PFSK-1 (cell line): Measurements from ENCODE around the gene ZNF8.

Experiments used
- FOXP2 ChIP-seq: optimal IDR thresholded peaks from 2 replicates; pipeline ENCODE3; 2011; ENCODE audit warnings: borderline replicate concordance, control low read depth, inconsistent platforms; ENCODE audit not compliant: insufficient read depth; ENCODE audit errors: extremely low read length, extremely low read depth
- POLR2AphosphoS5 ChIP-seq: IDR thresholded peaks from 2 replicates; pipeline ENCODE4 v1.6.1; 2012; ENCODE audit warnings: low read depth, mild to moderate bottlenecking, control low read depth, low read length, moderate library complexity
- SIN3A ChIP-seq: IDR thresholded peaks from 2 replicates; pipeline ENCODE4 v1.6.1; 2012; ENCODE audit warnings: mild to moderate bottlenecking, low read length, moderate library complexity, borderline replicate concordance; ENCODE audit not compliant: insufficient read depth
- TAF1 ChIP-seq: IDR thresholded peaks from 2 replicates; pipeline ENCODE4 v1.6.1; 2012; ENCODE audit warnings: low read length, control low read depth, borderline replicate concordance; ENCODE audit not compliant: insufficient read depth
- TF ChIP-seq, protein P1 (sequence below), 2 experiments: IDR thresholded peaks; 2 replicates each; pipeline versions ENCODE4 v1.6.1 to v1.8.0; 2011 to 2012; ENCODE audit warnings: low read depth in 2 of 2, low read length in 2 of 2, control low read depth in 1 of 2, inconsistent platforms in 1 of 2, mild to moderate bottlenecking in 1 of 2, moderate library complexity in 1 of 2; ENCODE audit not compliant: insufficient read depth in 1 of 2

The ZNF8 gene

GRCh38 chr19:58294743-58295374 lies 16.1 kb downstream of the ZNF8 start:
- TF ChIP-seq TAF1 = no peak
- no peak for TF ChIP-seq POLR2AphosphoS5
- TF ChIP-seq FOXP2 = no peak
- TF ChIP-seq, protein P1, sequence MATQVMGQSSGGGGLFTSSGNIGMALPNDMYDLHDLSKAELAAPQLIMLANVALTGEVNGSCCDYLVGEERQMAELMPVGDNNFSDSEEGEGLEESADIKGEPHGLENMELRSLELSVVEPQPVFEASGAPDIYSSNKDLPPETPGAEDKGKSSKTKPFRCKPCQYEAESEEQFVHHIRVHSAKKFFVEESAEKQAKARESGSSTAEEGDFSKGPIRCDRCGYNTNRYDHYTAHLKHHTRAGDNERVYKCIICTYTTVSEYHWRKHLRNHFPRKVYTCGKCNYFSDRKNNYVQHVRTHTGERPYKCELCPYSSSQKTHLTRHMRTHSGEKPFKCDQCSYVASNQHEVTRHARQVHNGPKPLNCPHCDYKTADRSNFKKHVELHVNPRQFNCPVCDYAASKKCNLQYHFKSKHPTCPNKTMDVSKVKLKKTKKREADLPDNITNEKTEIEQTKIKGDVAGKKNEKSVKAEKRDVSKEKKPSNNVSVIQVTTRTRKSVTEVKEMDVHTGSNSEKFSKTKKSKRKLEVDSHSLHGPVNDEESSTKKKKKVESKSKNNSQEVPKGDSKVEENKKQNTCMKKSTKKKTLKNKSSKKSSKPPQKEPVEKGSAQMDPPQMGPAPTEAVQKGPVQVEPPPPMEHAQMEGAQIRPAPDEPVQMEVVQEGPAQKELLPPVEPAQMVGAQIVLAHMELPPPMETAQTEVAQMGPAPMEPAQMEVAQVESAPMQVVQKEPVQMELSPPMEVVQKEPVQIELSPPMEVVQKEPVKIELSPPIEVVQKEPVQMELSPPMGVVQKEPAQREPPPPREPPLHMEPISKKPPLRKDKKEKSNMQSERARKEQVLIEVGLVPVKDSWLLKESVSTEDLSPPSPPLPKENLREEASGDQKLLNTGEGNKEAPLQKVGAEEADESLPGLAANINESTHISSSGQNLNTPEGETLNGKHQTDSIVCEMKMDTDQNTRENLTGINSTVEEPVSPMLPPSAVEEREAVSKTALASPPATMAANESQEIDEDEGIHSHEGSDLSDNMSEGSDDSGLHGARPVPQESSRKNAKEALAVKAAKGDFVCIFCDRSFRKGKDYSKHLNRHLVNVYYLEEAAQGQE (IDR thresholded peaks at IDR 0.05; ENCODE audit: insufficient read depth in 1 of 2, low read depth in 2 of 2, low read length in 2 of 2) = no peak
- no peak for TF ChIP-seq SIN3A

- TF ChIP-seq SIN3A (no peak), POLR2AphosphoS5 (no peak), FOXP2 (no peak), TAF1 (no peak)
- TF ChIP-seq, protein P1 (IDR thresholded peaks at IDR 0.05; ENCODE audit: insufficient read depth in 1 of 2, low read depth in 2 of 2, low read length in 2 of 2) = no peak
Measured at GRCh38 chr19:58296104-58296503, 17.3 kb downstream of the ZNF8 start.

DNA sequence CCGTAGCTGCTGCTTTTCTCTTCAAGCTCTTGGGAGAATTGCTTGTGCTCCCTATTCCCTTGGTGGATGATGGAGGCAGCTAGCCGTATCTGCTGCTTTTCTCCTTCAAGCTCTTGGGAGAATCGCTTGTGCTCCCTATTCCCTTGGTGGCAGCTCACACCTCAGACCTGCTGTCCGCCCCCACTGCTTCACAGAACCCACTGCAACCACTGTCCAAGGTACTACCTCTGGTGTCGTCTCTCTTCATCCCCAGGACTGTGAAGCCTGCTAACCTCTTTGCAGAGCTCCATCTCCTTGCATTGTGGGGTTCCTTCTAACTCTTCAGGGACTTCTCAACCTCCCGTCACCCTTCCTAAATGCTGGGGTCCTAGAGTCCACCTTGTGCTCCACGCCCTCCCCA lies 21.9 kb downstream of the ZNF8 start:
- TF ChIP-seq, protein P1 (IDR thresholded peaks at IDR 0.05; ENCODE audit: insufficient read depth in 1 of 2, low read depth in 2 of 2, low read length in 2 of 2) = peak in 1 of 2 experiments; percentile 80; a peak in 2 of 4 replicates
- no peak for TF ChIP-seq TAF1

GRCh38 chr19:58304255-58304654 lies 25.5 kb downstream of the ZNF8 start:
- TF ChIP-seq TAF1 (no peak), POLR2AphosphoS5 (no peak), FOXP2 (no peak), SIN3A (no peak)
- TF ChIP-seq, protein P1 (IDR thresholded peaks at IDR 0.05; ENCODE audit: insufficient read depth in 1 of 2, low read depth in 2 of 2, low read length in 2 of 2) = no peak

GRCh38 chr19:58304748-58305064 lies 26.0 kb downstream of the ZNF8 start:
- TF ChIP-seq POLR2AphosphoS5 = no peak
- no peak for TF ChIP-seq FOXP2
- TF ChIP-seq SIN3A = no peak
- TF ChIP-seq, protein P1 (IDR thresholded peaks at IDR 0.05; ENCODE audit: insufficient read depth in 1 of 2, low read depth in 2 of 2, low read length in 2 of 2) = no peak
- TF ChIP-seq TAF1 = no peak
